Brain microvascular endothelial cell (primary cell): ENCODE measurements around the gene EAPP.
A peak's percentile ranks its signal among the peaks of the same experiment; 100 is the strongest.

ENCODE experiments used
- DNase-seq: peaks from one replicate; pipeline ENCODE4 v3.0.0-alpha.2; 2020
- H3K27ac ChIP-seq: fragments of 250-450 bp; sonication (Bioruptor Pico); 2 replicates; pipeline ENCODE4 v1.5.1; 2020; ENCODE audit warnings: mild to moderate bottlenecking, moderate library complexity
- H3K27me3 ChIP-seq: fragments of 250-450 bp; sonication (Bioruptor Pico); replicated peaks from 2 replicates; pipeline ENCODE4 v1.5.1; 2020; ENCODE audit warnings: mild to moderate bottlenecking
- H3K36me3 ChIP-seq: fragments of 250-450 bp; sonication (Bioruptor Pico); replicated peaks from 2 replicates; pipeline ENCODE4 v1.5.1; 2020; ENCODE audit warnings: mild to moderate bottlenecking
- H3K4me3 ChIP-seq: 2 replicates; pipeline ENCODE4 v1.5.1; 2011; ENCODE audit warnings: low read depth, mild to moderate bottlenecking, control low read depth, low read length, moderate library complexity
- in situ Hi-C: cut with HindIII; loops from 2 replicates; pipeline ENCODE4 v1.10.0; 2017; ENCODE audit warnings: low sequenced_read_pairs, low pct_ligation_motif_present
- TF ChIP-seq, protein P1 (sequence below): IDR thresholded peaks from 2 replicates; pipeline ENCODE4 v1.5.1; 2011; ENCODE audit warnings: low read depth, mild to moderate bottlenecking, moderate library complexity, low read length, control low read depth, inconsistent platforms; ENCODE audit errors: missing control alignments

The EAPP gene

GRCh38 chr14:34498684-34499412, 40.7 kb downstream of the EAPP start:
- TF ChIP-seq, protein P1, sequence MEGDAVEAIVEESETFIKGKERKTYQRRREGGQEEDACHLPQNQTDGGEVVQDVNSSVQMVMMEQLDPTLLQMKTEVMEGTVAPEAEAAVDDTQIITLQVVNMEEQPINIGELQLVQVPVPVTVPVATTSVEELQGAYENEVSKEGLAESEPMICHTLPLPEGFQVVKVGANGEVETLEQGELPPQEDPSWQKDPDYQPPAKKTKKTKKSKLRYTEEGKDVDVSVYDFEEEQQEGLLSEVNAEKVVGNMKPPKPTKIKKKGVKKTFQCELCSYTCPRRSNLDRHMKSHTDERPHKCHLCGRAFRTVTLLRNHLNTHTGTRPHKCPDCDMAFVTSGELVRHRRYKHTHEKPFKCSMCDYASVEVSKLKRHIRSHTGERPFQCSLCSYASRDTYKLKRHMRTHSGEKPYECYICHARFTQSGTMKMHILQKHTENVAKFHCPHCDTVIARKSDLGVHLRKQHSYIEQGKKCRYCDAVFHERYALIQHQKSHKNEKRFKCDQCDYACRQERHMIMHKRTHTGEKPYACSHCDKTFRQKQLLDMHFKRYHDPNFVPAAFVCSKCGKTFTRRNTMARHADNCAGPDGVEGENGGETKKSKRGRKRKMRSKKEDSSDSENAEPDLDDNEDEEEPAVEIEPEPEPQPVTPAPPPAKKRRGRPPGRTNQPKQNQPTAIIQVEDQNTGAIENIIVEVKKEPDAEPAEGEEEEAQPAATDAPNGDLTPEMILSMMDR: peak; percentile 38
- in situ Hi-C loops: no loop called here
- no peaks in the 10 kb centered on the region for H3K36me3 ChIP-seq
- no peak overlapping the region for H3K27ac ChIP-seq
- H3K27me3 ChIP-seq: no peaks in the 10 kb centered on the region
- DNase-seq: no peak
- no peak overlapping the region for H3K4me3 ChIP-seq

DNA sequence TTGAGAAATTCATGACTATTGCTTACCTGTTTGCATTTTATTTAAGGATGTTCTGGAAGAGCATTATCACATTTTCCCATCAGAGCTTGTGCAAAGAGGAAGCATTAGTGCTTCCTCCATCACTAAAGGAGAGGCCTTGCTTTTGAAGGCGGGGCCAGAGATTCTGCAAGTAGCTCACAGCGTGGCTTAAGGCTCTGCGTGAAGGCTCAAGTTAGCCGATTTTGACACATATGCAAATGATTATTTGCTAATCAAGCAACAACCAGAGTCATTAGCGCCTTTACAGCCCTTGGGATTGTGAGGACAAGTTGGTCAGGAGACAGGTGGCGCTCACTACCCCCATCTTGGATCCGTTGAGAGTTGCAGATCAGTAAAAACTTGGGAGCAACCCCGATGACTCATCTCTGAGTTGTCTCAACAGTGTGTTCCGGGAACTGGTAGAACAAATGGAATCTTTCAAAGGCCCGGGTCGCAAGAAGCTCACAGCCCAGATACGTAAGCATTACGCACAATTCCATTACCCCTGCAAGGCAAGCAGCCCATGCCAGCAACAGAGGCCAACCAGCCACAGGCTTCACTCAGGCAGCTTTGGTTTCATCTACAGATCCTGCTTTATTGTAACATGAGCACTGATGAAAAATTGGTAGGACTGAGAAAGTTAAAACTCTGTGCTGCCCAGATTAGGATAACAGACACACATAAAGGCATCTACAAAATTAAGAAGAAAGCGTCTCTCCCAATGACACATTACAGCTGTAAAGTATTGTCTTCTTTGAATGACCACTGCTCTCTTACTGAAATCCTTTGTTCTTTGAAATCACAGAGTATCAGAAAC, 42.6 kb downstream of the EAPP start:
- in situ Hi-C loops: no loop called here
- no peak overlapping the region for H3K4me3 ChIP-seq
- TF ChIP-seq, protein P1: peak; percentile 48
- peak; percentile 100 for DNase-seq
- no peaks in the 10 kb centered on the region for H3K27me3 ChIP-seq
- peak overlapping the region; percentile 96 for H3K27ac ChIP-seq
- H3K36me3 ChIP-seq: no peaks in the 10 kb centered on the region

DNA sequence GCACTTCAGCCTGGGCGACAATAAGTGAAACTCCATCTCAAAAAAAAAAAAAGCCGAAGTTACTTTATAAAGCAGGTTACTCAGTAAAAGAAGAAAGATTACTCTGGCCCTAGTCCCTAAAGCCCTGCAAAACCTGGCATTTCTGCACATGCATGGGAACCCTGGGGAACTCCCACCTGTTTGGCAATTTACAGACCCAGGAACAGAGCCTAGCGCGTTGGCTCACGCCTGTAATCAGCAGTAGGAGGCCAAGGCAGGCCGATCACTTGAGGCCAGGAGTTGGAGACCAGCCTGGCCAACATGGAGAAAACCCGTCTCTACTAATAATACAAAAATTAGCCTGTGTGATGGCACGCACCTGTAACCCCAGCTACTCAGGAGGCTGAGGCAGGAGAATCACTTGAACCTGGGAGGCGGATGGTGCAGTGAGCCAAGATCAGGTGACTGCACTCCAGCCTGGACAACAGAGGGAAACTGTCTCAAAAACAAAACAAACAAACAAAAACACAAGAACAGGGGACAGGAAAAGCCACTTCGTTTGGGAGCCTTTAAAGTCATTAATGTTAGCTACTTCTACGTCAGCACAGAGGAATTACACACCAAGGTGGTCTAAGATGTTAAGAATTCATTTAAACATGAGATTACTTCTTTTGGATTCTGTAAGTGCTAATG, 43.4 kb downstream of the EAPP start:
- H3K27ac ChIP-seq: peak overlapping the region; percentile 96

DNA sequence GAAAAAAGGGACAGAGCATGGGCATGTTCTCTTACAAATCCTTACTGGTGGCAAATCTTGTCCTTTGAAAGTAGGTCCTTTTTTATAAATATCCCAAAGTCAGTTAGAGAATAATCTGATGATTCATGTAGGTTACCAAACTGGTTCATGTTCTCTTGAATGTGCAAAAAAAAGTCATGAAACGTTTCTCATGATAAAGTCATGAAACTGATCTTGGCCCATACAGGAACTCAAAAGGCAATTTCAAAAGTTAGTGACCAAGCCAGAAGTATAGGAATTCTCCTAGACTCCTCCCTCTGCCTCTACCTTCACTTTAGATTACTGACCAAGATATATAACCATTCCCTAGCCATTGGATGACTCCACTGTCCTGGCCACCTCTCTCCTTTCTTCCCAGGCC, 50.2 kb downstream of the EAPP start:
- in situ Hi-C loops: no loop called here

More for the DNA sequence above, 43.4 kb downstream of the EAPP start:
- DNase-seq: no peak
- Histone ChIP-seq H3K4me3 (no peak overlapping the region), H3K36me3 (no peaks in the 10 kb centered on the region), H3K27me3 (no peaks in the 10 kb centered on the region)
- TF ChIP-seq, protein P1: no peak
- in situ Hi-C loops: no loop called here

DNA sequence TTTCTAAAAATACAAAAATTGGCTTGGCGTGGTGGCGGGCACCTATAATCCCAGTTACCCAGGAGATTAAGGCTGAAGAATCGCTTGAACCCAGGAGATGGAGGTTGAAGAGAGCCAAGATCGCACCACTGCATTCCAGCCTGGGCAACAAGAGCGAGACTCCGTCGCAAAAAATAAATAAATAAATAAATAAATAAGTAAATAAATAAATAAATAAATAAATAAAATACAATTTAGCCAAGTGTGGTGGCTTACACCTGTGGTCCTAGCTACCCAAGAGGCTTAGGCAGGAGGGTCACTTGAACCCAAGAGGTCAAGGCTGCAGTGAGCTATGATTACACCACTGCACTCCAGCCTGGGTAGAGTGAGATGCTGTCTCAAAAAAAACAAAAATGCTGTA, 51.0 kb downstream of the EAPP start:
- Histone ChIP-seq H3K4me3 (no peak overlapping the region), H3K27ac (no peak overlapping the region), H3K36me3 (no peaks in the 10 kb centered on the region), H3K27me3 (no peaks in the 10 kb centered on the region)
- TF ChIP-seq, protein P1: no peak
- in situ Hi-C loops: no loop called here
- no peak for DNase-seq

More for the DNA sequence above, 50.2 kb downstream of the EAPP start:
- no peak for DNase-seq
- H3K27me3 ChIP-seq: no peaks in the 10 kb centered on the region
- TF ChIP-seq, protein P1: no peak
- H3K4me3 ChIP-seq: no peak overlapping the region
- H3K27ac ChIP-seq: no peak overlapping the region
- no peaks in the 10 kb centered on the region for H3K36me3 ChIP-seq
